HG03571 (cell line): ENCODE results near the gene UGGT1.
"Not testable (repeated sequence)": the region's sequence is repeated elsewhere in the genome, so short reads cannot be mapped to it uniquely, and the experiment has no call there.

ENCODE experiments used
- ATAC-seq: cut with Tn5 transposase; IDR thresholded peaks from one replicate; pipeline ENCODE4 v1.9.1; 2021; ENCODE audit not compliant: unreplicated experiment

Gene UGGT1

DNA sequence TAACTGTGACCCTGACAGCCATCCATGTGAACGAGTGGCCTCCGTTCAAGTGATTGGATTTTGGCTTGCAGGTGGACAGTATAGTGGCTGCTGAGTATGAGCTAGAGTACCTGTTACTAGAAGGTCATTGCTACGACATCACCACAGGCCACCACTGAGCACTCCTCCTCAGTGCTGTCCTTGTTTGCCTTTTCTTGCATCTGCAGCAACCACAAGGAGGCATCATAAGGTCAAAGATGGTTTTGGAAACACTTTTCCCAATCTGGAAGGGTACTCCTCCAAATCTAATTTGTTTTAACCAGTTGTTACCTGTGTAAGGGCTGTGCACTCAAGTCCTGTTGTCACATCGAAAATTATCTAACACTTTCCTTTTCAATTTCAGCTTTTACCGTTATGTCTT lies 81.2 kb downstream of the UGGT1 start:
- ATAC-seq = no peak

DNA sequence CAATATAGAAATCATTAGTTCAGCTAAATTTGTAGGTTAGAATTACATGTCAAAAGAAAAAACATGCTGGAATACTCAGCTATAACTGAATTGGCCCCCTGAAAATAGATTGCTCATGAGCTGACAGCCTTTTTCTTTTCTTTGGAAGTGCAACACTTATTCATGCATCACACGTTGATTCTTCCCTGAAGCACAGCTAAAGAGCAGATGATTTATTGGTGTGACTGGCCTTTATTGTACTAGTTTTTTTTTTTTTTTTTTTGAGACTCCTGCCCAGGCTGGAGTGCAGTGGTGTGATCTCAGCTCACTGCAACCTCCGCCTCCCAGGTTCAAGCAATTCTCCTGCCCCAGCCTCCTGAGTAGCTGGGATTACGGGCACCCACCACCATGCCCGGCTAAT lies 83.1 kb downstream of the UGGT1 start:
- not testable (repeated sequence) for ATAC-seq

DNA sequence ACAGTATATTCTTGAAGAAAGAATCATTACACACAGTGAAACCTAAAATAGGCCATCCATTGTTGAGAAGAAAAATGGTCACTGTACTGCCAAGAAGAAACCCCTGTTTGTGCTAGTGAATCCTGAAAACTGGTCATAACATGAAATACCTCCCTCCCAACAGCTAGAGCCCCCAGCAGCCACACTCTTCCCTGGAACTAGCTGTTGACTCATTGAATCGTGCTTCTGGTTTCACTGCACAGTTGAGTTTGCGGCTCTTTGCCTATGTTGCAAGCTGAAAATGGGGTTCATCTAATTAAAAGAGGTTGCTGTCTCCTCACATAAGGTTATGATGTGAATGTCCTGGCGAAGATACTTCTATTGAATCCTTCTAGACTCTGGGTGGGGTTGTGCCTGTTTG lies 86.3 kb downstream of the UGGT1 start:
- no peak for ATAC-seq

DNA sequence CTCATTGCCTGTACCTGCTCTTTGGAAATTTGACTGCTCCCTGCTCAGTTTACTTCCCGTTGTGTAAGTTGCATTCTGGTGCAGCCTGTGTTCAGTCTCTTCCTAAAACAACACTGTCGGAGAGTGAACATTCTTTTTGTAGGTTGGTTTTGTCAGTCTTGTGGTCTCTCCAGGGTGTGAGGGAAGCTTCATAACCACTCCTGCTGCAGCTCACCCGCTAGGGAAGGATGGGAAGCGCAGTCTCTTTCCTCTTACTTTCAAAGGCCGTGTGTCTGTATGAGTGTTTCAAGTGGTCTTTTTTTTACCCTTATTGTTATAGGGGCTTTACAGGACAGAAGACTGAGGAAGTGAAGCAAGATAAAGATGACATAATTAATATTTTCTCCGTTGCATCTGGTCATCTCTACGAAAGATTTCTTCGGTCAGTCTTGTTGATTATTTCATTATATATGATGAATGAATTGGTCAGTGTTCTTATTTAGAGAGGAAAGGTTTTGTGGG lies 87.2 kb downstream of the UGGT1 start:
- ATAC-seq = no peak

GRCh38 chr2:128178650-128179460 lies 87.9 kb downstream of the UGGT1 start:
- no peak for ATAC-seq

DNA sequence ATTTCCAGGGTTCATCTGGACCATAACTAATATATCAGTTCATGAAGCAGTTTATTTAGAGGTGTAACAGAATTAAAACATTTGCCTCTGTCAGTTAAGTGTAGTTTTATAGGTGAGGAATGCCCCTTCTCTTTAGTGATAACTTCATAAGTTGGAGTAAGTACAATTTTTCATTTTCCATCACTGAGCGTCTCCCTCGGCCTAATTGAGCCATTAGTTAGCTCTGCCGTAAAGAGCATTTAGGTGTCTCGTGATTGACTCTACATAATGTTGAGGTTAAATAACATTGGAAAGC lies 88.4 kb downstream of the UGGT1 start:
- no peak for ATAC-seq

DNA sequence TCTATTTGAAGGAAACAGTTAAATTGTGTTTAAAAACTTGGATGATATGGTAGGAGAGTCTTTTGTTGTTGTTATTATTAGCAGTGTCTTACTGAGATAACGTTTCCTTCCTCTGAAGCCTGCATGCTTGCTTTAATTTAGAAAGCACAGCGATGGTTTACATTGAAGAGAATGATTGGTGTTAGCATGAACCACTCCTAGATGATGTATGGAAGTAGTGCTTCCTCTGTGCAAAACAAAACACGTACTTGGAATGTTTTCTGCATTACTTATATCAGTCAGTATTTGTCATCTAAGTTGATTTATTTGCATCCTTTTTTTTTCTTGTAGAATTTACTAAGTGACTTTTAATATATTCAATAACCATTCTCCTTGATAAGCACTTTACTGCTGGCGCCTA lies 89.0 kb downstream of the UGGT1 start:
- no peak for ATAC-seq

DNA sequence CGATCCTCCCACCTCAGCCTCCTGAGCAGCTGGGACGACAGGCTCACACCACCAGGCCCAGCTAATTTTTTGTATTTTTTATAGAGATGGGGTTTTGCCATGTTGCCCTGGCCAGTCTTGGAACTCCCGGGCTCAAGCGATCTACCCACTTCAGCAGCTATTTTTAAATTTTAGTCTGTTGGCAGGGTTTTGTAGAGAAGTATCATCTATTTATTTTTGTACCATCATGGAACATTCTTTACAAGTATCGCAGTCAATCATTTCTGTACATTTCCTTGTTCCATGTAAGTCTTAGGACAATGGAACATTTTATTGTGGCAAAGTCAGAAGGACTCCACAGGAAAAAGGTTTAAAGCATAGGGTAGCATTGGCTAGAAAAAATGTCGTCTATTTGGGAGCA lies 94.6 kb downstream of the UGGT1 start:
- ATAC-seq = no peak

- ATAC-seq = no peak
Measured at GRCh38 chr2:128187032-128187654, 96.1 kb downstream of the UGGT1 start.

- no peak for ATAC-seq
Measured at GRCh38 chr2:128195435-128195984, 104.5 kb downstream of the UGGT1 start.

GRCh38 chr2:128196026-128196425 lies 105.0 kb downstream of the UGGT1 start:
- ATAC-seq = no peak

- ATAC-seq = no peak
Measured at GRCh38 chr2:128196471-128196931, 105.5 kb downstream of the UGGT1 start.

GRCh38 chr2:128197059-128197458 lies 106.1 kb downstream of the UGGT1 start:
- no peak for ATAC-seq

GRCh38 chr2:128198656-128199055 lies 107.7 kb downstream of the UGGT1 start:
- ATAC-seq = no peak

- ATAC-seq = no peak
Measured at GRCh38 chr2:128199141-128199540, 108.1 kb downstream of the UGGT1 start.

DNA sequence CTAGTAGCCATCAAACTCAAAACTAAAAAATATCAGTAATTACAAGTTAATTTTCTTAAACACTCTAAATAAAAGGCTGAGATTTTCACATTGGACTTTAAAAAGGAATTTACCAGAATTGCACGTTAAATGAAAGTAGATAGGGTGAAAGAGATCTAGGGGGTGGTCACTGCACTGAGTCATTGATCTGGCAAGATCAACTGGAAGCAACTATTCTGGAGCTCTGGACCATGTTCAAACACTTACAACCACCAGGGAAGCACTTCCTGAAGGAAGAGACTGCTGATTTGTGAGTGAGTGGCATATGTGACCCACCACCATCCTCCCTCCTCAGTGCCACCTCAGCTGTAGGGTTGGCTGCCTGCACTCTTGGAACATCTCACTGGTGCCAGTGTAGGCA lies 111.8 kb downstream of the UGGT1 start:
- no peak for ATAC-seq

DNA sequence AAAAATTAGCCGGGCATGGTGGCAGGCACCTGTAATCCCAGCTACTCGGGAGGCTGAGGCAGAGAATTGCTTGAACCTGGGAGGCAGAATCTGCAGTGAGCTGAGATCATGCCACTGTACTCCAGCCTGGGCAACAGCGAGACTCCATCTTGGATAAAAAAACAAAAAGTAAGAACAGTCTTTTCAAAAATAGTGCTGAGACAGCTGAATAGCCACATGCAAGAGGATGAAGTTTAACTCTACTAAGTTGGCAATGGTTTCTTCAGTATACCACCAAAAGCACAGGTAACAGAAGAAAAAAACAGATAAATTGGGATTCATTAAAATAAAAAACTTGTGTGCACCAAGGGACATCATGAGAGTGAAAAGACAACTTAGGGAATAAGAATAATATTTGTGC lies 115.2 kb downstream of the UGGT1 start:
- no peak for ATAC-seq

DNA sequence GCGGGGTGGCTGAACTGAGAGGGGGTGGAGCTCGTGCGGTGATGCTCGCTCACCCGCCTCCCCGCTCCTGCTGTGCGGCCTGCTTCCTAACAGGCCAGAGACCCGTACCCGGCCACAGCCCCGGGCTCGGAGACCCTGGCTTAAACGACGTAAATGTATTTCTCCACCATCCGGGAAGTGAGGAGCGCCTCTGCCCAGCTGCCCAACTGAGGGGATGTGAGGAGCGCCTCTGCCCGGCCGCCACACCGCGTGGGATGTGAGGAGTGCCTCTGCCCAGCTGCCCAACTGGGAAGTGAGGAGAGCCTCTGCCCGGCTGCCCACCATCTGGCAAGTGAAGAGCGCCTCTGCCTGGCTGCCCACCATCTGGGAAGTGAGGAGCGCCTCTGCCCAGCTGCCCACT lies 117.0 kb downstream of the UGGT1 start:
- no peak for ATAC-seq

GRCh38 chr2:128208631-128209324 lies 117.8 kb downstream of the UGGT1 start:
- ATAC-seq = not testable (repeated sequence)

GRCh38 chr2:128214251-128214650 lies 123.3 kb downstream of the UGGT1 start:
- no peak for ATAC-seq

DNA sequence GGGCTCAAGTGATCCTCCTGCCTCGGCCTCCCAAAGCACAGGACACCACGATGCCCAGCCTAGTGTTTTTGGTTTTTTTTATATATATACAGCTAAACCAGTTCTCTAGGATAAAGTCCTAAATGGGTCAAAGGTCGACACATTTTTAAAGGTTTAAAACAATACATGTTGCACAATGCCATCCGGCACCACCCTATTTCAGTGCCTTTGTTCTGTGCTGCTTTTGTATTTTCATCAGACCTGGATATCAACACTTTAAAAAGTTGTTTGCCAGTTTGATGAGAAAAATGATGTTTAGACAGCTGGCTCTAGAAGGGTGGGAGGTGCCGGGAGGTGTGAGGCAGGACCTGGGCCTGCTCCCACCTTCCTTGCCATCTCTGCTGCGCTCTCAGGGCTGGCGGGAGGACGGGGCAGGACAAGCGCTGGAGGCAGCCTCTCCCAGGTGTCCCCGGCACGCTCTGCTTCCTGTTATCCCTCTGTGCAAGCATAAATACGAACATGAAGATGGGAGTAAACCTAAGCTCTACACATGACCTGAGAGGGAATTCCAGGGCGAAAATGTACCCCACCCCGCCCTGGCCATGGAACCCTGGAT lies 124.0 kb downstream of the UGGT1 start:
- ATAC-seq = no peak
